HL-60 (cell line): ENCODE results near the gene RGMA.
"Not testable (repeated sequence)": the region's sequence is repeated elsewhere in the genome, so short reads cannot be mapped to it uniquely, and the experiment has no call there.

Experiments
- DNase-seq, 2 experiments: peaks; one replicate each; pipeline ENCODE4 v3.0.0-alpha.2; 2010 to 2020; ENCODE audit warnings: low read depth in 1 of 2, low spot score in 1 of 2
- H3K27ac ChIP-seq: fragments of 250-450 bp; sonication (Bioruptor Pico); replicated peaks from 2 replicates; pipeline ENCODE4 v1.5.1; 2020; ENCODE audit warnings: mild to moderate bottlenecking, moderate library complexity
- H3K27me3 ChIP-seq: fragments of 250-450 bp; sonication (Bioruptor Pico); 2 replicates; pipeline ENCODE4 v1.5.1; 2021; ENCODE audit warnings: mild to moderate bottlenecking, moderate library complexity; ENCODE audit not compliant: insufficient read depth, poor library complexity, severe bottlenecking
- H3K4me3 ChIP-seq: replicated peaks from 2 replicates; pipeline ENCODE4 v1.5.1; 2011; ENCODE audit warnings: mild to moderate bottlenecking, control low read depth, low read length; ENCODE audit not compliant: insufficient read depth
- CTCF ChIP-seq: IDR thresholded peaks from one replicate; pipeline ENCODE4 v1.5.1; 2011; ENCODE audit warnings: low read length, control low read depth, inconsistent platforms; ENCODE audit not compliant: insufficient read depth
- GABPA ChIP-seq: IDR thresholded peaks from 2 replicates; pipeline ENCODE4 v1.6.1; 2012; ENCODE audit warnings: low read depth
- POLR2AphosphoS5 ChIP-seq: IDR thresholded peaks from 2 replicates; pipeline ENCODE4 v1.6.1; 2012; ENCODE audit warnings: low read depth
- REST ChIP-seq: IDR thresholded peaks from 2 replicates; pipeline ENCODE4 v1.6.1; 2012; ENCODE audit warnings: low read depth; ENCODE audit not compliant: insufficient replicate concordance
- SPI1 ChIP-seq: IDR thresholded peaks from 2 replicates; pipeline ENCODE4 v1.6.1; 2012; ENCODE audit warnings: low read depth, mild to moderate bottlenecking, borderline replicate concordance

Gene RGMA

GRCh38 chr15:93033434-93034045 lies 55.5 kb downstream of the RGMA start:
- Histone ChIP-seq H3K27ac (no peak overlapping the region), H3K4me3 (no peak overlapping the region), H3K27me3 (no peaks in the 10 kb centered on the region)
- TF ChIP-seq REST (no peak), GABPA (no peak)
- no peak for DNase-seq

- H3K27ac ChIP-seq, DNase-seq, H3K27me3 ChIP-seq, H3K4me3 ChIP-seq: not testable (repeated sequence)
Measured at GRCh38 chr15:93032515-93033206, 56.4 kb downstream of the RGMA start.

- not testable (repeated sequence) for H3K4me3 ChIP-seq, H3K27me3 ChIP-seq, H3K27ac ChIP-seq, DNase-seq
Measured at GRCh38 chr15:93031557-93032384, 57.2 kb downstream of the RGMA start.

- no peak for TF ChIP-seq REST
- no peak for TF ChIP-seq POLR2AphosphoS5
- TF ChIP-seq GABPA, result no peak
- no peak for TF ChIP-seq SPI1
- Histone ChIP-seq H3K4me3 (no peak overlapping the region), H3K27ac (no peak overlapping the region), H3K27me3 (no peaks in the 10 kb centered on the region)
- no peak for DNase-seq
Measured at GRCh38 chr15:93031103-93031464, 57.9 kb downstream of the RGMA start.

- Histone ChIP-seq H3K27ac (no peak overlapping the region), H3K4me3 (no peak overlapping the region)
- DNase-seq, result peak in 1 of 2 experiments; percentile 55
Measured at GRCh38 chr15:93030430-93031102, 58.4 kb downstream of the RGMA start.

More at GRCh38 chr15:93030430-93031102, 58.4 kb downstream of the RGMA start:
- no peak for TF ChIP-seq GABPA
- TF ChIP-seq CTCF, result peak; percentile 59
- no peaks in the 10 kb centered on the region for H3K27me3 ChIP-seq
